ENCODE data around the gene PSKH1.
"Not testable (repeated sequence)": the region's sequence is repeated elsewhere in the genome, so short reads cannot be mapped to it uniquely, and the experiment has no call there.

The PSKH1 gene

DNA sequence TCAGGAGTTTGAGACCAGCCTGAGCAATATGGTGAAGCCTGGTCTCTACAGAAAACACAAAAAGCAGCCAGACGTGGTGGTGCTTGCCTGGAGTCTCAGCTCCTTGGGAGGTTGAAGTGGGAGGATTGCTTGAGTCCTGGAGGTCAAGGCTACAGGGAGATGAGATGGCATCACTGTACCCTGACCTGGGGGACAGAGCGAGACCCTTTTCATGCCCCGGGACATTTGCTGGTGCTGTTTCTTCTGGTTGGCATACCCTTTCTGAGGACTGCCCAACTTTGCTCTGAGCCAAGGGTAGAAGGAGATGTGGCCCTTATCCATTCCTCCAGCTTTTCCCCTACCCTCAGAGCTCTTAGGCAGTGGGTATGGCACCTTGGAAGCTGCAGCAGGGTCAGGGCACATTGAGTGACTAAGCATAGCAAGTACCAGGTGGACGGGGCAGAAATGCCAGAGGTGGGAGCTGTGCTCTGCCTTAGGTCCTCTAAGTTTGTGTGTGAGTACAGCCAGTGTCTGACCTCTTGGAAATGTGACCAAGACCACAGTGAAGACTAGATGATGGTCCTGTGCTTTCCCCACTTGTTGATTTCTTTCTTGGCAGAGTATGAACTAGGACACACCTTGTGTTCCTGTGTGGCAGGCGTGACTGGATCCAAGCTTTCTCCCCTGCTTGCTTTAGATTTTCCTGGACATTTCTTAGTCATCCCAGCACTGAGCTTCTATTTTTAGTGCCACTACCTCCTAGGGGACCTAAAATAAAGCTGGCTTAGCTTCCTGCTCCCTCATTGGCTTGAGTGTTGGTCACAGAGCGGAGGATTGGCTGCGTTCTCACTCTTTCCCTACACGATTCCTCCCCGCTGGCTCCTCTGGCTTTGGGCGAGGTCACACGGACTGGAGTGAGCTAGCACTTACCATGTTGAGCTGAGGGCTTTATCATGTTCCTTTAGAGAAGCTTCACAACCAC, 30.2 kb upstream of the PSKH1 start:
- Histone ChIP-seq H3K36me3 (replicated peaks) (peaks cover 39% of the 10 kb centered on the region), H3K4me3 (ENCODE audit: low read depth, low read length) (no peak overlapping the region), H3K27ac (peak overlapping the region; percentile 58), H3K27me3 (replicated peaks) (no peaks in the 10 kb centered on the region)
- DNase-seq, result peak; percentile 76
- TF ChIP-seq, protein P1, sequence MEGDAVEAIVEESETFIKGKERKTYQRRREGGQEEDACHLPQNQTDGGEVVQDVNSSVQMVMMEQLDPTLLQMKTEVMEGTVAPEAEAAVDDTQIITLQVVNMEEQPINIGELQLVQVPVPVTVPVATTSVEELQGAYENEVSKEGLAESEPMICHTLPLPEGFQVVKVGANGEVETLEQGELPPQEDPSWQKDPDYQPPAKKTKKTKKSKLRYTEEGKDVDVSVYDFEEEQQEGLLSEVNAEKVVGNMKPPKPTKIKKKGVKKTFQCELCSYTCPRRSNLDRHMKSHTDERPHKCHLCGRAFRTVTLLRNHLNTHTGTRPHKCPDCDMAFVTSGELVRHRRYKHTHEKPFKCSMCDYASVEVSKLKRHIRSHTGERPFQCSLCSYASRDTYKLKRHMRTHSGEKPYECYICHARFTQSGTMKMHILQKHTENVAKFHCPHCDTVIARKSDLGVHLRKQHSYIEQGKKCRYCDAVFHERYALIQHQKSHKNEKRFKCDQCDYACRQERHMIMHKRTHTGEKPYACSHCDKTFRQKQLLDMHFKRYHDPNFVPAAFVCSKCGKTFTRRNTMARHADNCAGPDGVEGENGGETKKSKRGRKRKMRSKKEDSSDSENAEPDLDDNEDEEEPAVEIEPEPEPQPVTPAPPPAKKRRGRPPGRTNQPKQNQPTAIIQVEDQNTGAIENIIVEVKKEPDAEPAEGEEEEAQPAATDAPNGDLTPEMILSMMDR (IDR thresholded peaks at IDR 0.05; ENCODE audit: low read depth, low read length, missing control alignments), result no peak
- in situ Hi-C loops (cut with HindIII; ENCODE audit: low pct_ligation_motif_present, low sequenced_read_pairs), result no loop called here

DNA sequence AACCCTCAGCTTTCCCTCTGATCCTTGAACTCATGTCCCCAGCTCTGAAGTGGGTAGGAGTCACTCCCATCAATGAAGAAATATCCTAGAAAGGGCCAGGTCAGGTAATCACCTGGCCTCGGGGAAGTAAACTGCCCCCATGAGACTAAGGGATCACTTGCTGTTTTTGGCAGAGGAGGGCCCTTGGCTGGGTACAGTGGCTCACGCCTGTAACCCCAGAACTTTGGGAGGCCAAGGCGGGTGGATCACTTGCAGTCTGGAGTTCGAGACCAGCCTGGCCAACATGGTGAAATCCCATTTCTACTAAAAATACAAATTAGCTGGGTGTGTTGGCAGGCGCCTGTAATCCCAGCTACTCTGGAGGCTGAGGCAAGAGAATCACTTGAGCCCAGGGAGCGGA, 29.0 kb upstream of the PSKH1 start:
- in situ Hi-C loops (cut with HindIII; ENCODE audit: low pct_ligation_motif_present, low sequenced_read_pairs); H3K27me3 ChIP-seq (replicated peaks); H3K27ac ChIP-seq; DNase-seq; H3K4me3 ChIP-seq (ENCODE audit: low read depth, low read length): not testable (repeated sequence)
- peaks cover 51% of the 10 kb centered on the region for H3K36me3 ChIP-seq (replicated peaks)

DNA sequence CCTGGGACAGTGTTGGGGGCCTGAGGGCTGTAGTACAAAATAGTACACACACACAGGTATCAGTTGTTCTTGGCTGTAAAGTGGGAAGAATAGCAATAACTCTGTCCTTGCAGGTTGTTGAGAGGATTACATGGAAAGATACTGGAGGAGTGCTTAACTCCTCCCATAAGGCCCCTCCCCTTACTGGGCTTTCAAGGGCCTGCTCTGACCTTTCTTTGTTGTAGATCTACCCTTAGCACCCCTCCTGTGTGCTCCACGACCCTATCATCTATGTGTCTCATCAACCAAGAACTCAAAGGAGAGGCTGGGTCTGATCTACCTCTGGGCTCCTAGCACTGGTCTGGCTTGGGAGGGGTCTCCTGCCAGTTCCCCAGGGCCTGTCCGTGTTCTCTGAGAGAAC, 28.5 kb upstream of the PSKH1 start:
- TF ChIP-seq, protein P1 (IDR thresholded peaks at IDR 0.05; ENCODE audit: low read depth, low read length, missing control alignments), result no peak
- H3K4me3 ChIP-seq (ENCODE audit: low read depth, low read length), result no peak overlapping the region
- DNase-seq, result no peak
- in situ Hi-C loops (cut with HindIII; ENCODE audit: low pct_ligation_motif_present, low sequenced_read_pairs), result no loop called here
- H3K36me3 ChIP-seq (replicated peaks), result peaks cover 56% of the 10 kb centered on the region
- H3K27ac ChIP-seq, result no peak overlapping the region
- no peaks in the 10 kb centered on the region for H3K27me3 ChIP-seq (replicated peaks)

DNA sequence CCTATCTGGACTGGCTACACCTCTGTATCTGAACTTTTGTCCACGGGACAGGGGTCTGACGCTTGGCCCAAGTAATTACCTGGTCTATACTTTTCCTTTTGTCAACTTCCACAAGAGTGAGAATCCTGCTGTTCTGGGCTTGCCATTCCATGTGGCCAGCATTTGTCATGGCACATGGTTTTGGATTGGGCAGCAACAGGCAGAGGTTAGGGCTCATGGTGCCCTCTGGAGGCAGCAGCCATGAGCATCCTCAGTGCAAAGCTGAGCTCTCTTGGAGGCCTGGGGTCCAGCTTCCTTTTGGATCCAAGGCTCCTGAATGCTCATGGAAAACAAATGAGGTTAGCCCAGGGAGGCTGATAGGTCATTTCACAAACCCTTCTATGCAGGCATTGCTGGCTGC, 27.7 kb upstream of the PSKH1 start:
- TF ChIP-seq, protein P1 (IDR thresholded peaks at IDR 0.05; ENCODE audit: low read depth, low read length, missing control alignments), result peak; percentile 63
- DNase-seq, result peak; percentile 18
- in situ Hi-C loops (cut with HindIII; ENCODE audit: low pct_ligation_motif_present, low sequenced_read_pairs), result no loop called here

DNA sequence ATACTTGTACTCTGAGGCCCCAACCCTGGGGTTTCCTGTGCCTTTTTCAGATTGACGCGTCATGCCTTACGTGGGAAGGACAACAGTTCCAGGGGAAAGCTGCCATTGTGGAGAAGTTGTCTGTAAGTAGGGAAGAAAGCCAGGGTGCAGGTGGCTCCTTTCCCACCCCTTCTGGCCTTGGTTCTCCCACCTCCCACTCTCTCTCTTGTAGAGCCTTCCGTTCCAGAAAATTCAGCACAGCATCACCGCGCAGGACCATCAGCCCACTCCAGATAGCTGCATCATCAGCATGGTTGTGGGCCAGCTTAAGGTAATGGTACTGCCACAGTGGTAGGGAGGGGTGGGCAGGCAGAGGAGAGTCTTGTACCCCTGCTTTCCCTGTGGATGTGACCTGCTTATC, 24.8 kb upstream of the PSKH1 start:
- in situ Hi-C loops (cut with HindIII; ENCODE audit: low pct_ligation_motif_present, low sequenced_read_pairs), result no loop called here
- Histone ChIP-seq H3K27ac (no peak overlapping the region), H3K4me3 (ENCODE audit: low read depth, low read length) (no peak overlapping the region), H3K27me3 (replicated peaks) (no peaks in the 10 kb centered on the region), H3K36me3 (replicated peaks) (peaks cover 70% of the 10 kb centered on the region)
- TF ChIP-seq, protein P1 (IDR thresholded peaks at IDR 0.05; ENCODE audit: low read depth, low read length, missing control alignments), result no peak
- DNase-seq, result no peak

More for the DNA sequence above, 27.7 kb upstream of the PSKH1 start:
- Histone ChIP-seq H3K4me3 (ENCODE audit: low read depth, low read length) (no peak overlapping the region), H3K27ac (no peak overlapping the region), H3K36me3 (replicated peaks) (peaks cover 60% of the 10 kb centered on the region), H3K27me3 (replicated peaks) (no peaks in the 10 kb centered on the region)

DNA sequence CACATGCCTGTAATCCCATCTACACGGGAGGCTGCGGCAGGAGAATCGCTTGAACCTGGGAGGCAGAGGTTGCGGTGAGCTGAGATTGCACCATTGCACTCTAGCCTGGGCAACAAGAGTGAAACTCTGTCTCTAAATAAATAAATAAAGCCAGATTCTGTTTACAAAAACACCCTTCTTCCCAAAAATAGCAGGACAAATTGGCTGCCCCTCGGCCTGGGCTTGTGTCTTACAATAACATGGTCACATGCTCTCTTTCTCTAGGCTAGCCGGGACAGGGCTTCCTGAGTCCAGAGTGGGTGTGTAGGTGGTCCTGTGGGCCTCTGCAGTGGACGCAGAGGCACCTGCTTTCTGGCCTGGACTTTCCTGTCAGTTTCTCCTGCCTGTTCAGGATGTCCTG, 23.4 kb upstream of the PSKH1 start:
- in situ Hi-C loops (cut with HindIII; ENCODE audit: low pct_ligation_motif_present, low sequenced_read_pairs), result no loop called here
- Histone ChIP-seq H3K27ac (no peak overlapping the region), H3K4me3 (ENCODE audit: low read depth, low read length) (no peak overlapping the region), H3K36me3 (replicated peaks) (peaks cover 68% of the 10 kb centered on the region), H3K27me3 (replicated peaks) (no peaks in the 10 kb centered on the region)
- TF ChIP-seq, protein P1 (IDR thresholded peaks at IDR 0.05; ENCODE audit: low read depth, low read length, missing control alignments), result no peak
- DNase-seq, result no peak

Data from brain microvascular endothelial cell (primary cell).